Measurements from ENCODE around the gene IFT20. TPM values are rescaled to one million over a fixed set of nuclear protein-coding genes. Genes with fewer than 3 reads are reported as not detected.

The IFT20 gene
- total and polyA plus RNA-seq, 10 of the 15 experiments (the other 5 are each of a cell fraction or from before 2014, with no cell fraction given), result 9.4 to 38.2 (median 19.1) TPM

DNA sequence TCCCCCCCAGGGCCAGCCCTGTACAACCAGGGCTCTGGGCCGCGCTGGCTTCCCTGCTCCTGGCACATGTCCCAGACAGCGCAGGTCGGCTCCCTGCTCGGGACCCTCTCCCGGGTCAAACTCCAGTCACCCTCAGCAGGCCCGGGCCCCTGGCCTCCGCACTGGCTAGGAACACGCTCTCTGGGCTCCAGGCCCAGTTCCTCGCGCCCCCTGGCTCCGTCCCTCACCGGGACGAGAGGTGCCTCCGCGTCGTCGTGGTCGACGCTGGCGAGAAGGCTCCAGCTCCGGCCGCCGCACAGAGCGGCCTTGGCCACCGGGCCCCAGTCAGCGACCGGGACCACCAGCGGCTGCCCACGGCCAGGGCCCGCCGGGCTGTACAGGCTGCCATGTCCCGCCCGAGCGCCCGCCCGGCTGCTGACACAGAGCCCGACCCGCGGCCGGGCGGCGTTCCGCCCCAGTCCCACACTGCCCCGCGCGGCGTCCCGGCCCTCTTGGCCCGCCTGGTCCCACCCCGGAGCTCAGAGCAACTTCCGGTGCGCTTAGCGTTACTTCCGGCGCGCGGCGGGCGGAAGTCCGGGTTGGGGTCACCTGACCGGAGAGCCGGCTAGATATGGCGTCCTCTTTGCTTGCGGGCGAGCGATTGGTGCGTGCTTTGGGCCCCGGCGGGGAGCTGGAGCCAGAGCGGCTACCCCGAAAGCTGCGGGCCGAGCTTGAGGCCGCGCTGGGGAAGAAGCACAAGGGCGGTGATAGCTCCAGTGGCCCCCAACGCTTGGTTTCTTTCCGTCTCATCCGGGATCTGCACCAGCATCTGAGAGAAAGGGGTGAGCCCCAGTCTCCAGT, 22.0 kb upstream of the IFT20 start, which contains the start of gene POLDIP2 (continued):
- TF ChIP-seq RB1 (IDR thresholded peaks at IDR 0.05; ENCODE audit: borderline replicate concordance) (peak; percentile 82; the same call in 1 of the 2 replicates), SKIL (IDR thresholded peaks at IDR 0.05; ENCODE audit: low read depth, poor library complexity, severe bottlenecking) (peak; percentile 44), CREM (IDR thresholded peaks at IDR 0.05; ENCODE audit: low read depth) (peak; percentile 93), ZNF687 (IDR thresholded peaks at IDR 0.05) (peak; percentile 78), IRF4 (IDR thresholded peaks at IDR 0.05; ENCODE audit: low read depth, low read length) (no peak), TBL1XR1 (IDR thresholded peaks at IDR 0.05; ENCODE audit: low read depth, low read length) (peak; percentile 44; the same call in 1 of the 2 replicates), MYB (IDR thresholded peaks at IDR 0.05; ENCODE audit: borderline replicate concordance, low read depth, low read length) (no peak), FOXK2 (IDR thresholded peaks at IDR 0.05) (peak; percentile 56), FOS (IDR thresholded peaks at IDR 0.05; ENCODE audit: borderline replicate concordance, extremely low read depth, insufficient read length) (no peak), SIN3A (IDR thresholded peaks at IDR 0.05; ENCODE audit: low read depth, low read length) (peak; percentile 94), BACH1 (IDR thresholded peaks at IDR 0.05; ENCODE audit: borderline replicate concordance) (peak; percentile 86), POLR2A (IDR thresholded peaks at IDR 0.05; ENCODE audit: low read depth, low read length) (peak; percentile 97), PML (IDR thresholded peaks at IDR 0.05; ENCODE audit: low read length) (peak; percentile 73), JUND (IDR thresholded peaks at IDR 0.05; ENCODE audit: low read depth, low read length) (no peak), ZBED1 (IDR thresholded peaks at IDR 0.05; ENCODE audit: borderline replicate concordance) (no peak), NR2C1 (IDR thresholded peaks at IDR 0.05) (peak; percentile 87), ASH2L (IDR thresholded peaks at IDR 0.05; ENCODE audit: borderline replicate concordance, low read depth) (no peak)
- TF ChIP-seq, protein P1, sequence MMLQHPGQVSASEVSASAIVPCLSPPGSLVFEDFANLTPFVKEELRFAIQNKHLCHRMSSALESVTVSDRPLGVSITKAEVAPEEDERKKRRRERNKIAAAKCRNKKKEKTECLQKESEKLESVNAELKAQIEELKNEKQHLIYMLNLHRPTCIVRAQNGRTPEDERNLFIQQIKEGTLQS (IDR thresholded peaks at IDR 0.05; ENCODE audit: borderline replicate concordance, extremely low read depth, low read depth, low read length), result peak; percentile 91
- TF ChIP-seq, protein P2, sequence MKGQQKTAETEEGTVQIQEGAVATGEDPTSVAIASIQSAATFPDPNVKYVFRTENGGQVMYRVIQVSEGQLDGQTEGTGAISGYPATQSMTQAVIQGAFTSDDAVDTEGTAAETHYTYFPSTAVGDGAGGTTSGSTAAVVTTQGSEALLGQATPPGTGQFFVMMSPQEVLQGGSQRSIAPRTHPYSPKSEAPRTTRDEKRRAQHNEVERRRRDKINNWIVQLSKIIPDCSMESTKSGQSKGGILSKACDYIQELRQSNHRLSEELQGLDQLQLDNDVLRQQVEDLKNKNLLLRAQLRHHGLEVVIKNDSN (IDR thresholded peaks at IDR 0.05; ENCODE audit: borderline replicate concordance, extremely low read length, insufficient read depth, low read depth, low read length), result peak; percentile 91
